DOHH2 (cell line): ENCODE data around the gene KIAA1328.

ENCODE experiments used
- CTCF ChIP-seq: fragments of 200-600 bp; sonication (generic); IDR thresholded peaks from one replicate; pipeline ENCODE4 v1.5.1; 2014; ENCODE audit warnings: antibody characterized with exemption, mild to moderate bottlenecking, low read depth, low read length; ENCODE audit not compliant: poor library complexity, severe bottlenecking
- EZH2phosphoT487 ChIP-seq: fragments of 200-600 bp; sonication (generic); IDR thresholded peaks from 2 replicates; pipeline ENCODE4 v1.6.1; 2017; ENCODE audit warnings: borderline replicate concordance, mild to moderate bottlenecking, antibody characterized with exemption, low read length, moderate library complexity, mixed read lengths

- TF ChIP-seq CTCF (no peak), EZH2phosphoT487 (no peak)
These were observed 121.4 kb downstream of the KIAA1328 start for GRCh38 chr18:36950282-36950681.
